ENCODE data around the gene MEOX2. TPM values are rescaled to one million over a fixed set of nuclear protein-coding genes. Genes with fewer than 3 reads are reported as not detected.

Gene MEOX2
- total and polyA plus RNA-seq, 4 donors: 3.0 to 103 (median 13.6) TPM

DNA sequence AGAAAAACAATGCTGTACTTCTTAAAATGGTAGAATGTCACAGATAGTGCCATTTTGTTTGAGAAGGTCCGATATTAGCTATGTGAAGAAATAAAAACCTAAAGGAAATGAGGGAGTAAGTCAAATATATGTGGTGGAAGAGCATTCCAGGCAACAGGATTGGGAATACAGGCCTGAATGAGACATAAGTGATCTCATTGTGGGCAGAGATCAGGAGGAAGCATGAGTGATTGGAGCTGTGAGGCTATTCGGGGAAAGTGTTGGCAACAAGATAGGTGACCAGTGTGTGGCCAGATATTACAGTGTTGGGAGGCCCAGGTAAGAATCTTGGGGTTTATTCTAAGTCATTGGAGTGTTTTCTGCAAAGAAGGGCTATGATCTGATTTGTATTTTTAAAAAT, 83.4 kb downstream of the MEOX2 start:
- peaks cover 0 to 11% (median 2%) of the 10 kb centered on the region in 4 donors for H3K36me3 ChIP-seq (ENCODE audit: control insufficient read depth in 4 of 4, insufficient read depth in 4 of 4, low read length in 4 of 4)
- 68 to 91% methylated on average over 2 of the region's 2 CpGs for WGBS, 2 donors

DNA sequence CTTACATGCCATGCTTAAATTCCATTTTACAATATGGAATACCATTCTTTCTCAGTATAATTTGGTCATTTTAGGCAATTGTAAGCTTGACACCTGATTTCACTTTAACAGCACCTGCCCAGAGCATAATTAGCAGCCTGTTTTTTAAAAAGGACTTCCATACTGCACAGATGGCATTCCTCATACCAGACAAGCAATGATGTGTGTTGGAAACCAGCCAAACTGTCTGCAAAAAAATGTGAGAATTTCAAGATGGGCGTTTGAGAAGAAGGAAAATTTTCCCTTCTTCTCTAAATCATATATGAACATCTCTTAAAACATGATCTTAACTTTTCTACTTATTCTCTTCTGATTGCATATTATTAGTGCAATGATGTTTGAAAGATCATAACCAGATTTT, 84.2 kb downstream of the MEOX2 start:
- Histone ChIP-seq H3K9me3 (ENCODE audit: control insufficient read depth in 4 of 4, insufficient read depth in 3 of 4, low read length in 3 of 4) (peaks cover 0 to 3% (median 1%) of the 10 kb centered on the region in 4 donors), H3K27me3 (ENCODE audit: control insufficient read depth in 3 of 3, insufficient read depth in 3 of 3, low read length in 2 of 3) (no peaks in the 10 kb centered on the region), H3K27ac (ENCODE audit: low read depth in 1 of 2, low read length in 1 of 2) (no peak overlapping the region), H3K36me3 (ENCODE audit: control insufficient read depth in 4 of 4, insufficient read depth in 4 of 4, low read length in 4 of 4) (peaks cover 0 to 11% (median under 1%) of the 10 kb centered on the region in 4 donors), H3K4me3 (no peak overlapping the region), H3K9ac (ENCODE audit: insufficient read depth in 1 of 2, low read length in 2 of 2) (no peak overlapping the region), H3K4me1 (ENCODE audit: control insufficient read depth in 5 of 5, insufficient read depth in 5 of 5, low read length in 5 of 5) (peaks cover 0 to 4% (median 0%) of the 10 kb centered on the region in 5 donors)
- no peak for TF ChIP-seq CTCF (IDR thresholded peaks at IDR 0.05; ENCODE audit: control extremely low read depth, extremely low read depth)
- DNase-seq: peak; percentile 68 to 83 (median 81)
- WGBS, 2 donors: 34 to 36% methylated on average over 1 of the region's 1 CpG
- ATAC-seq (ENCODE audit: insufficient read depth, low FRiP score): no peak

More for the DNA sequence above, 83.4 kb downstream of the MEOX2 start:
- Histone ChIP-seq H3K9ac (ENCODE audit: insufficient read depth in 1 of 2, low read length in 2 of 2) (no peak overlapping the region), H3K27ac (ENCODE audit: low read depth in 1 of 2, low read length in 1 of 2) (no peak overlapping the region), H3K9me3 (ENCODE audit: control insufficient read depth in 4 of 4, insufficient read depth in 3 of 4, low read length in 3 of 4) (peaks cover 0 to 3% (median 1%) of the 10 kb centered on the region in 4 donors), H3K4me1 (ENCODE audit: control insufficient read depth in 5 of 5, insufficient read depth in 5 of 5, low read length in 5 of 5) (peaks cover 0 to 4% (median 0%) of the 10 kb centered on the region in 5 donors), H3K4me3 (no peak overlapping the region), H3K27me3 (ENCODE audit: control insufficient read depth in 3 of 3, insufficient read depth in 3 of 3, low read length in 2 of 3) (no peaks in the 10 kb centered on the region)
- no peak for TF ChIP-seq CTCF (IDR thresholded peaks at IDR 0.05; ENCODE audit: control extremely low read depth, extremely low read depth)
- ATAC-seq (ENCODE audit: insufficient read depth, low FRiP score) (no peak), DNase-seq (no peak)

- WGBS, 2 donors: 75 to 89% methylated on average over 1 of the region's 1 CpG
- no peak for DNase-seq
- Histone ChIP-seq H3K4me3 (no peak overlapping the region), H3K9ac (ENCODE audit: insufficient read depth in 1 of 2, low read length in 2 of 2) (no peak overlapping the region), H3K27me3 (ENCODE audit: control insufficient read depth in 3 of 3, insufficient read depth in 3 of 3, low read length in 2 of 3) (no peaks in the 10 kb centered on the region), H3K36me3 (ENCODE audit: control insufficient read depth in 4 of 4, insufficient read depth in 4 of 4, low read length in 4 of 4) (peaks cover 0 to 11% (median under 1%) of the 10 kb centered on the region in 4 donors), H3K9me3 (ENCODE audit: control insufficient read depth in 4 of 4, insufficient read depth in 3 of 4, low read length in 3 of 4) (peaks cover 0 to 3% (median 1%) of the 10 kb centered on the region in 4 donors), H3K4me1 (ENCODE audit: control insufficient read depth in 5 of 5, insufficient read depth in 5 of 5, low read length in 5 of 5) (peaks cover 0 to 4% (median 0%) of the 10 kb centered on the region in 5 donors), H3K27ac (ENCODE audit: low read depth in 1 of 2, low read length in 1 of 2) (no peak overlapping the region)
- no peak for ATAC-seq (ENCODE audit: insufficient read depth, low FRiP score)
- TF ChIP-seq CTCF (IDR thresholded peaks at IDR 0.05; ENCODE audit: control extremely low read depth, extremely low read depth): no peak
These were observed 85.3 kb downstream of the MEOX2 start for GRCh38 chr7:15601175-15601574.

- 79 to 86% methylated on average over 4 of the region's 4 CpGs for WGBS, 2 donors
- no peak overlapping the region for H3K4me3 ChIP-seq
- H3K36me3 ChIP-seq (ENCODE audit: control insufficient read depth in 4 of 4, insufficient read depth in 4 of 4, low read length in 4 of 4): peaks cover 0 to 11% (median under 1%) of the 10 kb centered on the region in 4 donors
- no peak for TF ChIP-seq CTCF (IDR thresholded peaks at IDR 0.05; ENCODE audit: control extremely low read depth, extremely low read depth)
- peaks cover 0 to 3% (median 1%) of the 10 kb centered on the region in 4 donors for H3K9me3 ChIP-seq (ENCODE audit: control insufficient read depth in 4 of 4, insufficient read depth in 3 of 4, low read length in 3 of 4)
- peaks cover 0 to 4% (median 0%) of the 10 kb centered on the region in 5 donors for H3K4me1 ChIP-seq (ENCODE audit: control insufficient read depth in 5 of 5, insufficient read depth in 5 of 5, low read length in 5 of 5)
- H3K27me3 ChIP-seq (ENCODE audit: control insufficient read depth in 3 of 3, insufficient read depth in 3 of 3, low read length in 2 of 3): no peaks in the 10 kb centered on the region
- ATAC-seq (ENCODE audit: insufficient read depth, low FRiP score) (no peak), DNase-seq (no peak)
- H3K9ac ChIP-seq (ENCODE audit: insufficient read depth in 1 of 2, low read length in 2 of 2): no peak overlapping the region
- no peak overlapping the region for H3K27ac ChIP-seq (ENCODE audit: low read depth in 1 of 2, low read length in 1 of 2)
These were observed 86.2 kb downstream of the MEOX2 start for GRCh38 chr7:15600298-15600697.

Measured in lung (tissue), 12 donors.